Measurements from ENCODE around the gene COL23A1.

DNA sequence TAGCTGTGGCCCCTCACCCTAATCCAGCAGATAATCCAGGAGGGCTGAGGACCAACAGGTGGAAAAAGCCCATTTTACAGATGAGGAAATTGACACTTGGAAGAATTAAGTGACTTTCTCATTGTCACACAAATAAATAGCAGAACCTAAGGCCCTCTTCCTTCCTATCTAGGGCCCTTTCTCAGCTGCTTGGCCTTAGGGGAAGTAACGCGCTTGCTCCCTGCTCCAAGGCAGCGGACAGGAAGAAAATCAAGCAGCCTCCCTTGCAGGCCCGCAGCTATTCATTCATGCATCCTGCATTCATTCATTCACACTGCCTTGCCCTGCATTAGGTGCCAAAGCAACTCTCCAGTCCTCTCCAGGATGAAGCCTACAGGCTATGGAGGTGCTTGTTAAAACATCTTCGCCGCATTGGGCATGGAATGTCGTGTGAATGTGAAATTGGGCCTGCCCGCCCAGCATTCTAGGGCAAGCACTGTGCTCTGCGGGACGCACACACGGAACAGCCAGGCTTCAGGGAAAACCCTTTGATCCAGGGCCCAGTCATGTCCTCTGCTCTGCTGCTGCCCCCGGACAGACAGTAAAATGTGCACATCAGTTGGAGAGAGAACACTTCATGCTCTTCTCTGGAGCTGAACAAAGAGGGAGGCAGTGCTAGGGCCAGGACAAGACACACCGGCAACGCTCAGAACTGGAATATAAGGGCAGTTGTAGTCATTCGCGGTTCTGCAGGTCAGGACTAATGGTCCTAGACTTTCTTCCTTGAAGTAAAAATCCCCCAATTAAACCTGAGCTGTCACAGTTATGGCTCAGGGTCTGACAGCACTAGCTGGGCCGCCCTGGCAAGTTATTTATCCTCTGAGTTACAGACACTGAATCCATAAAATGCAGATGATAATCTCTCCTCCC lies 166.0 kb downstream of the COL23A1 start:
- TF ChIP-seq POLR2AphosphoS5 (IDR thresholded peaks at IDR 0.05; ENCODE audit: low read depth, low read length), result no peak
- TF ChIP-seq POLR2A (IDR thresholded peaks at IDR 0.05; ENCODE audit: low read depth, low read length), result no peak
- TF ChIP-seq PAX5 (IDR thresholded peaks at IDR 0.05; ENCODE audit: insufficient read depth, low read length, severe bottlenecking), result no peak
